ENCODE data around the gene FAM50A. TPM values are rescaled to one million over a fixed set of nuclear protein-coding genes. Genes with fewer than 3 reads are reported as not detected.

Gene FAM50A
- total and polyA plus RNA-seq, 4 experiments from 2014 or later: 35.6 to 70.3 (median 66.7) TPM

DNA sequence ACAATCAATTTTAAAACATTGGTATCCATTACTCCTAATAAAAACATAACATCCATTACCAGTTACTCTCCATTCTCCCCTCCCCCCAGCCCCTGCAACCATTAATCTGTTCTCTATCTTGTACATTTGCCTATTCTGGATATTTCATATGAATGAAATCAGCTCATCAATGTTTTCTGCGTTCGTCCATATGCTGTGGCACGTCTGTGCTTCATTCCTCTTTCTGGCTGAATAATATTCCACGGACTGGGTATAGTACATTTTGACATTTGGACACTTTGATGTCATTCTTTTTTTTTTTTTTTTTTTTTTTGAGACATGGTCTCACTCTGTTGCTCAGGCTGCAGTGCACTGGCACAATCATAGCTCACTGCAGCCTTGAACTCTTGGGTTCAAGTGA lies 40.1 kb upstream of the FAM50A start:
- Histone ChIP-seq H3K4me3 (ENCODE audit: low read length in 2 of 2) (no peak overlapping the region), H3K36me3 (ENCODE audit: insufficient read depth, low read length) (peaks cover 23% of the 10 kb centered on the region), H3K27me3 (ENCODE audit: insufficient read depth, low read length) (no peaks in the 10 kb centered on the region), H3K9me3 (ENCODE audit: control insufficient read depth in 1 of 2, low read length in 2 of 2) (no peaks in the 10 kb centered on the region), H3K27ac (ENCODE audit: low read depth, low read length) (no peak overlapping the region), H3K4me1 (ENCODE audit: insufficient read depth, low read length) (peaks cover 15% of the 10 kb centered on the region)
- H3K36me3 Mint-ChIP-seq: peaks cover 16 to 24% of the 10 kb centered on the region in 2 donors
- H3K9me3 Mint-ChIP-seq: peaks cover 0 to 5% (median 0%) of the 10 kb centered on the region in 8 donors
- H3K27ac Mint-ChIP-seq: no peak overlapping the region
- H3K4me3 Mint-ChIP-seq: no peak overlapping the region
- POLR2A ChIA-PET (ENCODE audit: partially characterized antibody): interaction anchor here (0.6 to 0.8 kb wide), 2 partner anchors 8 to 316 kb away, joined by 3 read pairs; no protein-coding TSS in a partner anchor
- no peak for DNase-seq
- no peaks in the 10 kb centered on the region for H3K27me3 Mint-ChIP-seq
- peaks cover 5 to 29% (median 11%) of the 10 kb centered on the region in 4 donors for H3K4me1 Mint-ChIP-seq
- CTCF ChIA-PET (ENCODE audit: partially characterized antibody): no interaction called here
- intact Hi-C loops (cut with micrococcal nuclease): no loop called here

GRCh38 chrX:154404625-154405192 lies 39.2 kb upstream of the FAM50A start:
- Histone ChIP-seq H3K27me3 (ENCODE audit: insufficient read depth, low read length) (no peaks in the 10 kb centered on the region), H3K27ac (ENCODE audit: low read depth, low read length) (no peak overlapping the region), H3K4me3 (ENCODE audit: low read length in 2 of 2) (no peak overlapping the region), H3K36me3 (ENCODE audit: insufficient read depth, low read length) (peaks cover 15% of the 10 kb centered on the region), H3K9me3 (ENCODE audit: control insufficient read depth in 1 of 2, low read length in 2 of 2) (no peaks in the 10 kb centered on the region), H3K4me1 (ENCODE audit: insufficient read depth, low read length) (peaks cover 7% of the 10 kb centered on the region)
- peaks cover 0 to 2% (median 0%) of the 10 kb centered on the region in 8 donors for H3K9me3 Mint-ChIP-seq
- ChIA-PET CTCF (ENCODE audit: partially characterized antibody) (no interaction called here), POLR2A (ENCODE audit: partially characterized antibody) (no interaction called here)
- no peak overlapping the region for H3K4me3 Mint-ChIP-seq
- DNase-seq: no peak
- H3K27ac Mint-ChIP-seq: peak overlapping the region in 1 of 7 donors; percentile 61
- peaks cover 8 to 15% of the 10 kb centered on the region in 2 donors for H3K36me3 Mint-ChIP-seq
- no peaks in the 10 kb centered on the region for H3K27me3 Mint-ChIP-seq
- intact Hi-C loops (cut with micrococcal nuclease): no loop called here
- H3K4me1 Mint-ChIP-seq: peaks cover 2 to 24% (median 5%) of the 10 kb centered on the region in 4 donors

GRCh38 chrX:154408659-154409221 lies 35.2 kb upstream of the FAM50A start:
- H3K4me1 ChIP-seq (ENCODE audit: insufficient read depth, low read length): peaks cover 10% of the 10 kb centered on the region
- H3K4me3 Mint-ChIP-seq: peak overlapping the region in 4 of 8 donors; percentile 15 to 67 (median 38)
- intact Hi-C loops (cut with micrococcal nuclease): no loop called here
- H3K36me3 Mint-ChIP-seq: peaks cover 0 to 9% of the 10 kb centered on the region in 2 donors
- no peaks in the 10 kb centered on the region for H3K9me3 ChIP-seq (ENCODE audit: control insufficient read depth in 1 of 2, low read length in 2 of 2)
- H3K9me3 Mint-ChIP-seq: peaks cover 0 to 4% (median 0%) of the 10 kb centered on the region in 8 donors
- no peaks in the 10 kb centered on the region for H3K27me3 ChIP-seq (ENCODE audit: insufficient read depth, low read length)
- ChIA-PET CTCF (ENCODE audit: partially characterized antibody) (interaction anchor here (1.4 kb wide), 1 partner anchor 11 kb away, joined by 3 read pairs; no protein-coding TSS in a partner anchor), POLR2A (ENCODE audit: partially characterized antibody) (interaction anchor here (1.4 to 5.8 kb wide), 2 partner anchors 10 to 33 kb away, joined by 4 to 101 read pairs; partner anchors contain the start of gene RPL10)
- H3K27me3 Mint-ChIP-seq: no peaks in the 10 kb centered on the region
- H3K4me1 Mint-ChIP-seq: peaks cover 4 to 24% (median 11%) of the 10 kb centered on the region in 4 donors
- peak overlapping the region in 3 of 7 donors; percentile 11 to 85 (median 24) for H3K27ac Mint-ChIP-seq
- H3K4me3 ChIP-seq (ENCODE audit: low read length in 2 of 2): no peak overlapping the region
- no peaks in the 10 kb centered on the region for H3K36me3 ChIP-seq (ENCODE audit: insufficient read depth, low read length)
- DNase-seq: no peak
- H3K27ac ChIP-seq (ENCODE audit: low read depth, low read length): no peak overlapping the region

- CTCF ChIA-PET (ENCODE audit: partially characterized antibody): interaction anchor here (1.1 to 1.4 kb wide), 2 partner anchors 12 to 20 kb away, joined by 3 read pairs; no protein-coding TSS in a partner anchor
- H3K36me3 ChIP-seq (ENCODE audit: insufficient read depth, low read length): no peaks in the 10 kb centered on the region
- no peaks in the 10 kb centered on the region for H3K9me3 ChIP-seq (ENCODE audit: control insufficient read depth in 1 of 2, low read length in 2 of 2)
- no peaks in the 10 kb centered on the region for H3K27me3 ChIP-seq (ENCODE audit: insufficient read depth, low read length)
- POLR2A ChIA-PET (ENCODE audit: partially characterized antibody): interaction anchor here (0.6 to 5.8 kb wide), 5 partner anchors 11 to 77 kb away, joined by 3 to 101 read pairs (median 3); partner anchors contain the start of genes ATP6AP1, RPL10 and UBL4A
- H3K27ac ChIP-seq (ENCODE audit: low read depth, low read length): no peak within 1 kb of the TSS
- peaks cover 4 to 24% (median 11%) of the 10 kb centered on the region in 4 donors for H3K4me1 Mint-ChIP-seq
- intact Hi-C loops (cut with micrococcal nuclease): no loop called here
- H3K4me3 Mint-ChIP-seq: peak within 1 kb of the TSS in 5 of 8 donors; percentile 31 to 67 (median 40)
- H3K4me1 ChIP-seq (ENCODE audit: insufficient read depth, low read length): peaks cover 10% of the 10 kb centered on the region
- peaks cover 0 to 9% of the 10 kb centered on the region in 2 donors for H3K36me3 Mint-ChIP-seq
- peaks cover 0 to 4% (median 0%) of the 10 kb centered on the region in 8 donors for H3K9me3 Mint-ChIP-seq
- H3K27ac Mint-ChIP-seq: peak within 1 kb of the TSS in 4 of 7 donors; percentile 11 to 85 (median 46)
- H3K27me3 Mint-ChIP-seq: no peaks in the 10 kb centered on the region
- H3K4me3 ChIP-seq (ENCODE audit: low read length in 2 of 2): no peak within 1 kb of the TSS
- DNase-seq: peak in 1 of 5 donors; percentile 35
These were observed 34.6 kb upstream of the FAM50A start, which contains the start of gene DNASE1L1 for GRCh38 chrX:154409222-154409871. Gene DNASE1L1, minus strand, starts transcription at chrX:154409254. Its CDS starts 3,686 bp downstream, at chrX:154405568.

- DNase-seq: peak in 4 of 5 donors; percentile 36 to 58 (median 43)
- H3K27me3 Mint-ChIP-seq: no peaks in the 10 kb centered on the region
- Histone ChIP-seq H3K9me3 (ENCODE audit: control insufficient read depth in 1 of 2, low read length in 2 of 2) (no peaks in the 10 kb centered on the region), H3K27me3 (ENCODE audit: insufficient read depth, low read length) (no peaks in the 10 kb centered on the region), H3K4me3 (ENCODE audit: low read length in 2 of 2) (peak overlapping the region; percentile 42 to 51), H3K36me3 (ENCODE audit: insufficient read depth, low read length) (no peaks in the 10 kb centered on the region), H3K27ac (ENCODE audit: low read depth, low read length) (peak overlapping the region; percentile 70), H3K4me1 (ENCODE audit: insufficient read depth, low read length) (peaks cover 10% of the 10 kb centered on the region)
- H3K4me1 Mint-ChIP-seq: peaks cover 4 to 24% (median 11%) of the 10 kb centered on the region in 4 donors
- intact Hi-C loops (cut with micrococcal nuclease): loop anchor here (10.0 kb wide), 1 partner anchor 63 kb away; the partner anchor contains the start of gene LAGE3
- H3K4me3 Mint-ChIP-seq: peak overlapping the region; percentile 78 to 85 (median 82)
- ChIA-PET POLR2A (ENCODE audit: partially characterized antibody) (interaction anchor here (0.7 to 5.8 kb wide), 27 partner anchors 8 to 487 kb away, joined by 3 to 101 read pairs (median 4); partner anchors contain the start of genes ATP6AP1, EMD, FAM3A and FAM50A), CTCF (ENCODE audit: partially characterized antibody) (interaction anchor here (1.0 to 1.3 kb wide), 2 partner anchors 9 to 13 kb away, joined by 3 to 5 read pairs; partner anchors contain the start of gene RPL10)
- peaks cover 0 to 11% of the 10 kb centered on the region in 2 donors for H3K36me3 Mint-ChIP-seq
- peak overlapping the region; percentile 77 to 95 (median 85) for H3K27ac Mint-ChIP-seq
- peaks cover 0 to 4% (median 0%) of the 10 kb centered on the region in 8 donors for H3K9me3 Mint-ChIP-seq
These were observed 32.0 kb upstream of the FAM50A start for GRCh38 chrX:154411981-154412340.

DNA sequence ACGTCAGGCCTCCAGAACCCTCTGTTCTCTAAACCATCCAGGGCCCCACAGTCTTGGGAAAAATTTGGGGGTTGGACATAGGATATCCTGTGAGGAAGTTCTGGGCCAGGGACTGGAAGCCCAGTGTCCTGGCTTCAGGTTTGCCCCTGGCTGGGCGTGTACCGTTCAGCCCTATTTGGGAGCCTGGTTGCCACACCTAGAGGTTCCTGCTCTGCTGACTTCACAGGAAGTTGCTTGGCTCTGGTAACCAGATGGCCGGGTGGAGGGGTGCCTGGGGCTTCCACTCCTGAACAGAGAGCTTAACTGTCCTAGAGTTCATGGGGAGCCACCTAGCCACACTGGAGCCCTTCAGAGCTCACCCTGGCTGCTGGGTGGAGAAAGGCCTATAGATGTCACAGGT lies 31.5 kb upstream of the FAM50A start:
- H3K27me3 ChIP-seq (ENCODE audit: insufficient read depth, low read length): no peaks in the 10 kb centered on the region
- Mint-ChIP-seq H3K27ac (peak overlapping the region; percentile 79 to 95 (median 85)), H3K36me3 (peaks cover 0 to 11% of the 10 kb centered on the region in 2 donors), H3K27me3 (no peaks in the 10 kb centered on the region), H3K4me1 (peaks cover 4 to 24% (median 11%) of the 10 kb centered on the region in 4 donors), H3K9me3 (peaks cover 0 to 4% (median 0%) of the 10 kb centered on the region in 8 donors), H3K4me3 (peak overlapping the region; percentile 78 to 85 (median 82))
- CTCF ChIA-PET (ENCODE audit: partially characterized antibody): interaction anchor here (1.0 to 1.5 kb wide), 4 partner anchors 9 to 14 kb away, joined by 3 to 5 read pairs (median 4); partner anchors contain the start of gene RPL10
- H3K9me3 ChIP-seq (ENCODE audit: control insufficient read depth in 1 of 2, low read length in 2 of 2): no peaks in the 10 kb centered on the region
- H3K4me1 ChIP-seq (ENCODE audit: insufficient read depth, low read length): peaks cover 10% of the 10 kb centered on the region
- H3K36me3 ChIP-seq (ENCODE audit: insufficient read depth, low read length): no peaks in the 10 kb centered on the region
- peak overlapping the region; percentile 70 for H3K27ac ChIP-seq (ENCODE audit: low read depth, low read length)
- POLR2A ChIA-PET (ENCODE audit: partially characterized antibody): interaction anchor here (0.7 to 5.8 kb wide), 26 partner anchors 8 to 487 kb away, joined by 3 to 101 read pairs (median 4); partner anchors contain the start of genes ATP6AP1, EMD, FAM3A and FAM50A
- peak overlapping the region; percentile 42 to 51 for H3K4me3 ChIP-seq (ENCODE audit: low read length in 2 of 2)
- DNase-seq: peak in 4 of 5 donors; percentile 30 to 63 (median 40)
- intact Hi-C loops (cut with micrococcal nuclease): loop anchor here (10.0 kb wide), 1 partner anchor 62 kb away; the partner anchor contains the start of gene LAGE3
